ENCODE results near the gene LARGE1.

DNA sequence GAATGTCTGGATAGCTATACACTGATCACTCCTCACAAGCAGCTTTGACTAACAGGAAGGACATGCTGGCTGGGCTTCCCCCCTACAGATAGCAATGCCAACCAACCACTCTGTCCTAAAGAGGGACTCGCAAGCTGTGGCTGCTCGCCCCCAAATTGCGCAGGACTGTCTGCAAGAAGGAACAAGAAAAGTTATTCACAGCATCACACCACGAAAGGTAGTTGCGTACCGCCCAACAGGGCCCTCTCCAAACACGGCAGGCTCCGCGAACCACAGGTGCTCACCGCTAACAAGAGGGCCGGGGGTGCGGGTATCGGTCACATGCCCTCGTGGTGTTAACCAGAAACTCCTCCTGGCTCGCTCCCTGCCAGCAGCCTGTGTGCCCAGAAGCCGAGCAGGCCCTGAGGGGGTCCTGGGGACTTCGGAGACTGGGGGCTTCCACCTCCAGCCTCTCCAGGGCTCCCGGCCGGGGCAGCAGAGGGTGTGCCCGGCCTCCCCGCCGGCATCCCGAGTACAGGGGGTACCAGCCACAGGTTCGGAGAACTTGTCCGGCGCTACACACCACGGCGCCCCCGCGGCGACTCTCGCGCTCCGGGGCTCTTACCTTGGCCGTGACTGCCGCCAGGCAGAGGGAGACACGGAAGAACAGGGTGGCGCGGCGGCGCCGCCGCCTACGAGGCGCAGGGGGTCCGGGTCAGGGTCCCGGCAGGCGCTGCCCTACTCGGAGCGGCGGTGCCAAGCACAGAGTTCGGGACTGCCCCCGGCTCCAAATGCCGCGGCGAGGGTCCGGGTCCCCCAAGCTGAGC lies 682 bp downstream of the LARGE1 start:
- TF ChIP-seq, protein P1, sequence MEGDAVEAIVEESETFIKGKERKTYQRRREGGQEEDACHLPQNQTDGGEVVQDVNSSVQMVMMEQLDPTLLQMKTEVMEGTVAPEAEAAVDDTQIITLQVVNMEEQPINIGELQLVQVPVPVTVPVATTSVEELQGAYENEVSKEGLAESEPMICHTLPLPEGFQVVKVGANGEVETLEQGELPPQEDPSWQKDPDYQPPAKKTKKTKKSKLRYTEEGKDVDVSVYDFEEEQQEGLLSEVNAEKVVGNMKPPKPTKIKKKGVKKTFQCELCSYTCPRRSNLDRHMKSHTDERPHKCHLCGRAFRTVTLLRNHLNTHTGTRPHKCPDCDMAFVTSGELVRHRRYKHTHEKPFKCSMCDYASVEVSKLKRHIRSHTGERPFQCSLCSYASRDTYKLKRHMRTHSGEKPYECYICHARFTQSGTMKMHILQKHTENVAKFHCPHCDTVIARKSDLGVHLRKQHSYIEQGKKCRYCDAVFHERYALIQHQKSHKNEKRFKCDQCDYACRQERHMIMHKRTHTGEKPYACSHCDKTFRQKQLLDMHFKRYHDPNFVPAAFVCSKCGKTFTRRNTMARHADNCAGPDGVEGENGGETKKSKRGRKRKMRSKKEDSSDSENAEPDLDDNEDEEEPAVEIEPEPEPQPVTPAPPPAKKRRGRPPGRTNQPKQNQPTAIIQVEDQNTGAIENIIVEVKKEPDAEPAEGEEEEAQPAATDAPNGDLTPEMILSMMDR (conservative IDR thresholded peaks at IDR 0.05; ENCODE audit: low read depth, low read length) = no peak
- no peak for TF ChIP-seq EZH2 (IDR thresholded peaks at IDR 0.05; ENCODE audit: low read length, unreplicated experiment)
- no peak for TF ChIP-seq EZH2phosphoT487 (IDR thresholded peaks at IDR 0.05; ENCODE audit: borderline replicate concordance, low read length)
